ENCODE results near the gene LRTM2. TPM values are rescaled to one million over a fixed set of nuclear protein-coding genes. Genes with fewer than 3 reads are reported as not detected.

LRTM2 gene
- total and polyA plus RNA-seq, 9 of the 15 experiments (the other 6 are each of a cell fraction or from before 2014, with no cell fraction given): 0.09 TPM; not detected in 8

DNA sequence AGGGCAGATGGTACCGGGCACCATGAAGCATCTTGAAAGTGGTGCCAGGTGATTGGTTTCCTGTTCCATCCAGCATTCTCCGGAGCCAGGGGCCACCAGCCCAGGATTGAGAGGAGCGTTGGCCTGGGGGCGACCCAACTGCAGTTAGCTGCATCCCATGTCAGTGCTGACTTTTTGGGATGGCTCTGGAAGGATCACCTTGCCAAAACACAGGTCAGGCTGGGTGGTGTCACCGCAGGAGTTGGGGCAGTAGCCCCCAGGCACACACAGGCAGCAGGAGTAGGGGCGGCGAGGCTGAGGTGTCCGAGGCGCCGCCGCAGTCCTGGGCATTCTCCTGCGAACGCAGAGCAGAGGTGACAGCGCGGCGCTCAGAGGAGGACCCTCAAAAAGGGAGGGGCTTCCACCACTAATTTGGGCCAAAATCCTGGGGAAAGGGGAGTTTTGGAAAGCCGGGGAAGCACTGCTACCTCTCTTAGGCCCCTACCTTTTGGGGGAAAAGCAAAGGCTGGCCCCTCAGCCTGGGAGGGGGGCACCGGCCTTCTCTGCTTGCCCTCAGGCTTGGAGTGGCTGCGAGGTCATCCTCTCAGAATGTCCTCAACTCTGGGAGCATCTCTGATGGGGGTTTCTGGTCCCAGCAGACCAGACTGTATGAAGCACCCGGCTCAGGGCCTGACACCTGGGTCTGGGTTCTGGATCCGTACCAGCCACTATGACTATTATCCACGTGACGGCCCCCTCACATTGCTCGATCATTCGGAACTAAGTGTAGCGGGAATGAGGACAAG lies 26.7 kb upstream of the LRTM2 start:
- Histone ChIP-seq H3K4me2 (ENCODE audit: insufficient read depth, low read length) (no peak overlapping the region), H3K27me3 (ENCODE audit: control insufficient read depth in 2 of 2, insufficient read depth in 2 of 2, low read length in 2 of 2) (no peaks in the 10 kb centered on the region), H4K20me1 (replicated peaks; ENCODE audit: control insufficient read depth, insufficient read depth, low read length) (no peaks in the 10 kb centered on the region; the same call in 1 of the 2 replicates), H3K27ac (ENCODE audit: extremely low read depth, low read depth, low read length) (no peak overlapping the region), H3K4me1 (replicated peaks in 1 of 2; ENCODE audit: control insufficient read depth in 2 of 2, insufficient read depth in 2 of 2, low read length in 2 of 2) (peaks cover 0 to 36% of the 10 kb centered on the region in 2 experiments; a peak in 4 of 5 replicates), H3K4me3 (no peak overlapping the region), H2AFZ (ENCODE audit: low read depth, low read length) (no peak overlapping the region), H3K36me3 (ENCODE audit: control insufficient read depth, insufficient read depth, low read length) (no peaks in the 10 kb centered on the region), H3K79me2 (ENCODE audit: control insufficient read depth, insufficient read depth, low read length) (peaks cover 2% of the 10 kb centered on the region; the same call in 2 of the 3 replicates), H3K9me3 (replicated peaks; ENCODE audit: control insufficient read depth, insufficient read depth, low read depth, low read length) (no peaks in the 10 kb centered on the region), H3K9ac (ENCODE audit: insufficient read depth in 1 of 2, low read depth in 2 of 2, low read length in 2 of 2) (no peak overlapping the region), H3K9me1 (ENCODE audit: control insufficient read depth, insufficient read depth, low read length) (no peaks in the 10 kb centered on the region)
- no peak for DNase-seq (ENCODE audit: extremely low read depth in 1 of 4, low spot score in 3 of 4)
- POLR2A ChIA-PET: no interaction called here
- no peak for ATAC-seq
- WGBS (ENCODE audit: insufficient coverage, low coverage, missing lambda C conversion rate): 48% methylated on average over 12 of the region's 26 CpGs
- no peak for FAIRE-seq
- no peak for TF ChIP-seq SMARCA4 (IDR thresholded peaks at IDR 0.05)
- peak; percentile 55 for TF ChIP-seq POLR2G (IDR thresholded peaks at IDR 0.05; ENCODE audit: low read depth, low read length)
- intact Hi-C loops (cut with micrococcal nuclease) (loop anchor here (10.0 kb wide), 1 partner anchor 241 kb away; no protein-coding TSS in a partner anchor), in situ Hi-C loops (cut with MboI) (loop anchor here (5.0 kb wide), 1 partner anchor 144 kb away; no protein-coding TSS in a partner anchor)
- CTCF ChIA-PET (ENCODE audit: low intra/inter-chr PET ratio): no interaction called here
- no TSS peak for BruUV-seq (replicated peaks)

DNA sequence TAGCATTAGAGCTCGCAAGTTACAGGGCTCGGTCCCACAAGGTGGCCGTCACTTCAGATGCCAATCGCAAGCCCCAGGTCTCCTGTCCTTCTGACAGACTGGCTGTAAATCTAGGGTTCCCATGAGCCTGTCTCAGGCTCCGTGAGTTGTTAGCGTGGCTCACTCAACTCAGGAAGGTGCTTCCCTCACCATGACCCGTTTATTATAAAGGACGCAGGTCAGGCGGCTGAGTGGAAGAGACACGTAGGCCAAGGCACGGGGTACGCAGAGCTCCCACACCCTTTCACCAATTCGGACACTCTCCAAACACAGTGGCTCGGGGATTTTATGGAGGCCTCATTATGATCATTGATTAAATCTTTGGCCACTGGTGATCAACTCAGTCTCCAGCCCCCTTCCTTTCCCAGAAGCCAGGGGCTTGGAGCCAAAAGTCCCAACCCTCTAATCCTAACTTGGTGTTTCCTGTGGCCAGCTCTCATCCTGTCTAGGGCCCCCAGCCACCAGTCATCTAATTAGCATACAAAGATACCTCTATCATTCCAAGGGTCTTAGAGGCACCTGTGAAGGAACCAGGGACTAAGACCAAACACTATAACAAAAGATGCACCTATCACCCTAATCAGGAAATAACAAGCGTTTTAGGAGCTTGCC lies 25.8 kb upstream of the LRTM2 start:
- H3K27ac ChIP-seq (ENCODE audit: extremely low read depth, low read depth, low read length): no peak overlapping the region
- no peak overlapping the region for H3K9ac ChIP-seq (ENCODE audit: insufficient read depth in 1 of 2, low read depth in 2 of 2, low read length in 2 of 2)
- ChIA-PET POLR2A (no interaction called here), CTCF (ENCODE audit: low intra/inter-chr PET ratio) (interaction anchor here (3.4 kb wide), 1 partner anchor 145 kb away, joined by 44 read pairs; no protein-coding TSS in a partner anchor)
- intact Hi-C loops (cut with micrococcal nuclease) (loop anchor here (10.0 kb wide), 1 partner anchor 240 kb away; no protein-coding TSS in a partner anchor), in situ Hi-C loops (cut with MboI) (loop anchor here (5.0 kb wide), 1 partner anchor 143 kb away; no protein-coding TSS in a partner anchor)
- H3K9me3 ChIP-seq (replicated peaks; ENCODE audit: control insufficient read depth, insufficient read depth, low read depth, low read length): no peaks in the 10 kb centered on the region
- no peaks in the 10 kb centered on the region for H3K27me3 ChIP-seq (ENCODE audit: control insufficient read depth in 2 of 2, insufficient read depth in 2 of 2, low read length in 2 of 2)
- BruUV-seq (replicated peaks): no TSS peak
- no peak overlapping the region for H3K4me2 ChIP-seq (ENCODE audit: insufficient read depth, low read length)
- no peak overlapping the region for H3K4me3 ChIP-seq
- no peaks in the 10 kb centered on the region for H3K9me1 ChIP-seq (ENCODE audit: control insufficient read depth, insufficient read depth, low read length)
- no peak for DNase-seq (ENCODE audit: extremely low read depth in 1 of 4, low spot score in 3 of 4)
- 59% methylated on average over 15 of the region's 15 CpGs for WGBS (ENCODE audit: insufficient coverage, low coverage, missing lambda C conversion rate)
- peaks cover 0 to 41% of the 10 kb centered on the region in 2 experiments; a peak in 4 of 5 replicates for H3K4me1 ChIP-seq (replicated peaks in 1 of 2; ENCODE audit: control insufficient read depth in 2 of 2, insufficient read depth in 2 of 2, low read length in 2 of 2)
- no peaks in the 10 kb centered on the region for H3K79me2 ChIP-seq (ENCODE audit: control insufficient read depth, insufficient read depth, low read length)
- H2AFZ ChIP-seq (ENCODE audit: low read depth, low read length): no peak overlapping the region
- FAIRE-seq: no peak
- H4K20me1 ChIP-seq (replicated peaks; ENCODE audit: control insufficient read depth, insufficient read depth, low read length): no peaks in the 10 kb centered on the region; the same call in 1 of the 2 replicates
- ATAC-seq: no peak
- H3K36me3 ChIP-seq (ENCODE audit: control insufficient read depth, insufficient read depth, low read length): no peaks in the 10 kb centered on the region
- TF ChIP-seq, protein P1, sequence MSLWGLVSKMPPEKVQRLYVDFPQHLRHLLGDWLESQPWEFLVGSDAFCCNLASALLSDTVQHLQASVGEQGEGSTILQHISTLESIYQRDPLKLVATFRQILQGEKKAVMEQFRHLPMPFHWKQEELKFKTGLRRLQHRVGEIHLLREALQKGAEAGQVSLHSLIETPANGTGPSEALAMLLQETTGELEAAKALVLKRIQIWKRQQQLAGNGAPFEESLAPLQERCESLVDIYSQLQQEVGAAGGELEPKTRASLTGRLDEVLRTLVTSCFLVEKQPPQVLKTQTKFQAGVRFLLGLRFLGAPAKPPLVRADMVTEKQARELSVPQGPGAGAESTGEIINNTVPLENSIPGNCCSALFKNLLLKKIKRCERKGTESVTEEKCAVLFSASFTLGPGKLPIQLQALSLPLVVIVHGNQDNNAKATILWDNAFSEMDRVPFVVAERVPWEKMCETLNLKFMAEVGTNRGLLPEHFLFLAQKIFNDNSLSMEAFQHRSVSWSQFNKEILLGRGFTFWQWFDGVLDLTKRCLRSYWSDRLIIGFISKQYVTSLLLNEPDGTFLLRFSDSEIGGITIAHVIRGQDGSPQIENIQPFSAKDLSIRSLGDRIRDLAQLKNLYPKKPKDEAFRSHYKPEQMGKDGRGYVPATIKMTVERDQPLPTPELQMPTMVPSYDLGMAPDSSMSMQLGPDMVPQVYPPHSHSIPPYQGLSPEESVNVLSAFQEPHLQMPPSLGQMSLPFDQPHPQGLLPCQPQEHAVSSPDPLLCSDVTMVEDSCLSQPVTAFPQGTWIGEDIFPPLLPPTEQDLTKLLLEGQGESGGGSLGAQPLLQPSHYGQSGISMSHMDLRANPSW (CRISPR knock-in tag; IDR thresholded peaks at IDR 0.05): no peak
- TF ChIP-seq PTBP1 (IDR thresholded peaks at IDR 0.05; ENCODE audit: low read depth, low read length): no peak
- no peak for TF ChIP-seq BRCA1 (IDR thresholded peaks at IDR 0.05)
- TF ChIP-seq BRCA1 (CRISPR knock-in tag; IDR thresholded peaks at IDR 0.05): no peak
- no peak for TF ChIP-seq KAT8 (IDR thresholded peaks at IDR 0.05; ENCODE audit: low read depth)

All from K562 (cell line).